ENCODE measurements around the gene PLIN5. TPM values are rescaled to one million over a fixed set of nuclear protein-coding genes. Genes with fewer than 3 reads are reported as not detected.

Gene PLIN5
- total RNA-seq, 2 donors from 2014 or later = 4.0 to 4.5 TPM

GRCh38 chr19:4495471-4495870, 39.6 kb downstream of the PLIN5 start:
- DNase-seq (ENCODE audit: low spot score) (no peak), ATAC-seq (ENCODE audit: insufficient number of reproducible peaks, low FRiP score, low read depth) (no peak)
- H3K36me3 ChIP-seq = peaks cover 40% of the 10 kb centered on the region
- H3K4me1 ChIP-seq (ENCODE audit: control insufficient read depth in 1 of 2, low read depth in 2 of 2) = no peaks in the 10 kb centered on the region
- no peaks in the 10 kb centered on the region for H3K9me3 ChIP-seq
- TF ChIP-seq CTCF (IDR thresholded peaks at IDR 0.05) = no peak
- H3K27me3 ChIP-seq (replicated peaks; ENCODE audit: insufficient read depth) = no peaks in the 10 kb centered on the region
- H3K27ac ChIP-seq = no peak overlapping the region
- H3K4me3 ChIP-seq = no peak overlapping the region

GRCh38 chr19:4494691-4495064, 40.3 kb downstream of the PLIN5 start:
- no peak for TF ChIP-seq CTCF (IDR thresholded peaks at IDR 0.05)
- Histone ChIP-seq H3K27ac (no peak overlapping the region), H3K4me3 (no peak overlapping the region), H3K4me1 (ENCODE audit: control insufficient read depth in 1 of 2, low read depth in 2 of 2) (no peaks in the 10 kb centered on the region), H3K9me3 (no peaks in the 10 kb centered on the region), H3K36me3 (peaks cover 38% of the 10 kb centered on the region), H3K27me3 (replicated peaks; ENCODE audit: insufficient read depth) (no peaks in the 10 kb centered on the region)
- DNase-seq (ENCODE audit: low spot score) (no peak), ATAC-seq (ENCODE audit: insufficient number of reproducible peaks, low FRiP score, low read depth) (no peak)

GRCh38 chr19:4493929-4494690, 40.9 kb downstream of the PLIN5 start:
- no peaks in the 10 kb centered on the region for H3K4me1 ChIP-seq (ENCODE audit: control insufficient read depth in 1 of 2, low read depth in 2 of 2)
- no peak for TF ChIP-seq CTCF (IDR thresholded peaks at IDR 0.05)
- H3K27me3 ChIP-seq (replicated peaks; ENCODE audit: insufficient read depth) = no peaks in the 10 kb centered on the region
- no peak overlapping the region for H3K27ac ChIP-seq
- H3K9me3 ChIP-seq = no peaks in the 10 kb centered on the region
- no peak overlapping the region for H3K4me3 ChIP-seq
- no peak for DNase-seq (ENCODE audit: low spot score)
- peaks cover 43% of the 10 kb centered on the region for H3K36me3 ChIP-seq
- no peak for ATAC-seq (ENCODE audit: insufficient number of reproducible peaks, low FRiP score, low read depth)

- DNase-seq (ENCODE audit: low spot score) (no peak), ATAC-seq (ENCODE audit: insufficient number of reproducible peaks, low FRiP score, low read depth) (no peak)
- no peaks in the 10 kb centered on the region for H3K27me3 ChIP-seq (replicated peaks; ENCODE audit: insufficient read depth)
- H3K4me3 ChIP-seq = no peak overlapping the region
- TF ChIP-seq CTCF (IDR thresholded peaks at IDR 0.05) = no peak
- H3K4me1 ChIP-seq (ENCODE audit: control insufficient read depth in 1 of 2, low read depth in 2 of 2) = no peaks in the 10 kb centered on the region
- H3K9me3 ChIP-seq = no peaks in the 10 kb centered on the region
- H3K36me3 ChIP-seq = peaks cover 41% of the 10 kb centered on the region
- H3K27ac ChIP-seq = no peak overlapping the region
These were observed 41.7 kb downstream of the PLIN5 start for GRCh38 chr19:4493104-4493928.

GRCh38 chr19:4492337-4493103, 42.5 kb downstream of the PLIN5 start:
- no peaks in the 10 kb centered on the region for H3K4me1 ChIP-seq (ENCODE audit: control insufficient read depth in 1 of 2, low read depth in 2 of 2)
- H3K27ac ChIP-seq = no peak overlapping the region
- no peak for TF ChIP-seq CTCF (IDR thresholded peaks at IDR 0.05)
- DNase-seq (ENCODE audit: low spot score) (no peak), ATAC-seq (ENCODE audit: insufficient number of reproducible peaks, low FRiP score, low read depth) (no peak)
- H3K9me3 ChIP-seq = no peaks in the 10 kb centered on the region
- H3K4me3 ChIP-seq = no peak overlapping the region
- no peaks in the 10 kb centered on the region for H3K27me3 ChIP-seq (replicated peaks; ENCODE audit: insufficient read depth)
- H3K36me3 ChIP-seq = peaks cover 35% of the 10 kb centered on the region

All from thoracic aorta (tissue), 2 donors.